Muscle of arm (tissue), 14 donors: ENCODE results near the gene CLMN. TPM values are rescaled to one million over a fixed set of nuclear protein-coding genes. Genes with fewer than 3 reads are reported as not detected.

Experiments used
- DNase-seq: peaks from one replicate; pipeline ENCODE4 v3.0.0-alpha.2; 2013
- long read RNA-seq, 11 donors: transcript quantifications; one replicate each; lab custom pipeline, GENCODE V29; 2026
- polyA plus RNA-seq, 12 donors: library from polyadenylated mRNA; unstranded; fragments of 120-200 nt; gene quantifications; one replicate each; pipeline ENCODE4 v1.2.1, GENCODE V29; 2013; ENCODE audit not compliant: insufficient read length in 12 of 12

CLMN gene
- polyA plus RNA-seq: 10 to 100 TPM in 1 of 12 donors, 1 to 10 TPM in 10, not detected in 1; 2.5 to 21.6 (median 3.5) TPM
- long read RNA-seq, donor 1, partial matches to known transcripts: 6 of 7 reads
- long read RNA-seq, donor 1, other reads (novel, unspliced or antisense): 0 of 7 reads
- long read RNA-seq, donor 2: 0 reads
- long read RNA-seq, donor 3: 0 reads
- long read RNA-seq, donor 4: 0 reads
- long read RNA-seq, donor 5: 0 reads
- long read RNA-seq, donor 6: 0 reads
- long read RNA-seq, donor 7: 0 reads
- long read RNA-seq, donor 8: 0 reads
- long read RNA-seq, donor 9: 0 reads
- long read RNA-seq, donor 10: 0 reads
- long read RNA-seq, donor 11: 0 reads

DNA sequence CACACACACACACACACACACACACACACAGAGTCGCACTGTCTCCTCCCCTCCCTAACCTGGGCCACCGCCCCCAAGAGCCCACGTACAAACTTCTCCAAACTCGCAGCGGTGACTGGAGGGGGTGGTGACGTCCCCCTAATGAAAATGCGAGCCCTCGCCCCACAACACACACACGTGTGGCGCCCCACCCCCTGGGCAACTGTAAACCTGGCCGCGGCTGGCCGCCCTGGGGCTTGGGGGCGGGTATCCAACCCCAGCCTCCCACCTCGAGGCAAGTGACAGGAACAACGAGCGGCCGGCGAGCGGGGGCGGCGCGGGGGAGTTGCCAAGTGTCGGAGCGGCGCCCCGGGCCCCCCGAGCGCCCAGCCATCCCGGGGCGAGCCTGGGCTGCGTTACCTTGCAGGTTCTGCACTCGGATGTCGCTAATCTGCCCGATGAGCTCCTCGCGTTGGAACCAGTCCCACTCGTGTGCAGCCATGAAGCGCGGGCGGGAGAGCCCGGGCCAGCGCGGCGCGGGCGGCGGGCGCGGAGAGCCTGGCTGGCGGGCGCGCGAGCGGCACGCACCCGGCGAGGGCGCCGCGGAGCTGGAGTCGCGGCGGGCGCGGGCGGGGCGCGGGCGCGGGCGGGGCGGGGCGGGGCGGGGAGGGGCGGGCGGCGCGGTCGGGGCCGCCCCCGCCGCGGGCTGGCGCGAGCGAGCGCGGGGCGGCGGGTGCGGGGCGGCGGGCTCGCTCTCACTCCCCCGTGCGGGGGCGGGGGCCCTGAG is at the start of gene CLMN:
Gene CLMN, minus strand, starts transcription at position 597 of the 766 bp plus-strand sequence. Its CDS starts 116 bp downstream, at position 481.
- DNase-seq: no peak

- DNase-seq: no peak
Observed at GRCh38 chr14:95365401-95365800, 45.7 kb upstream of the CLMN start.

DNA sequence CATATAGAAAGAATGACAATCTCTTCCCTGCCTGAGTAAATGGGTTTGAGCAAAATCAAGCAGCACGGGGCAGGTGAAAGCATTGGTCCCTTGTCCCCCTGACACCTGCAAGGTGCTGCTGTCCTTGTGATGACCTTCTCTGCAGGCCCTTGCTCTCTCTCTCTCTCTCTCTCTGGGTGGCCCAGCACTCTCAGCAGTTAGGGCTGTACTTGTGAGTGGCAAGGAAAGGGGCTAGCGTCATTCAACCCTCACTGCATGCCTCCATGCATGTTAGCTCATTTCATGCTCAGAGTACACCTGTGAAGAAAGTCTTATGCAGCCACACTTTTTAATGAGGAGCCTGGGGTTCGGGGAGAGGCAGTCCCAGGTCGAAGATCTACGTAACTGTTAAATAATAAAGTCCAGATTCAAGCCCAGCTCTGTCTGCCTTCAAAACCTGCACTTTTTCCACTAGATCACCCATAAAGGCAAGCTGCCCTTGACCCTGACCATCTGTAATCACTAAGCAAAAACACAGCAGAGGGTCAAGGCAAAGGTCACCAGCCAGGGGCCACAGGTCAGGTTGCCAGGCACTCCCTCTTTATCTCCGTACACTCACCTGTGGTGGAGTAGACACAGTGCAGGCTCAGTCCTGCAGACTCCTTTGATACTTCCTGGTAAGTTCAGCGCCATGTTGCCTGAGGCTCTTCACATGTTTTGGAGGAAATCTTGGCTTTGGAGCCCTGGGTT is 44.9 kb upstream of the CLMN start:
- DNase-seq: no peak

- DNase-seq: no peak
Observed at GRCh38 chr14:95363468-95363954, 43.8 kb upstream of the CLMN start.

- no peak for DNase-seq
Observed at GRCh38 chr14:95362138-95362494, 42.4 kb upstream of the CLMN start.

DNA sequence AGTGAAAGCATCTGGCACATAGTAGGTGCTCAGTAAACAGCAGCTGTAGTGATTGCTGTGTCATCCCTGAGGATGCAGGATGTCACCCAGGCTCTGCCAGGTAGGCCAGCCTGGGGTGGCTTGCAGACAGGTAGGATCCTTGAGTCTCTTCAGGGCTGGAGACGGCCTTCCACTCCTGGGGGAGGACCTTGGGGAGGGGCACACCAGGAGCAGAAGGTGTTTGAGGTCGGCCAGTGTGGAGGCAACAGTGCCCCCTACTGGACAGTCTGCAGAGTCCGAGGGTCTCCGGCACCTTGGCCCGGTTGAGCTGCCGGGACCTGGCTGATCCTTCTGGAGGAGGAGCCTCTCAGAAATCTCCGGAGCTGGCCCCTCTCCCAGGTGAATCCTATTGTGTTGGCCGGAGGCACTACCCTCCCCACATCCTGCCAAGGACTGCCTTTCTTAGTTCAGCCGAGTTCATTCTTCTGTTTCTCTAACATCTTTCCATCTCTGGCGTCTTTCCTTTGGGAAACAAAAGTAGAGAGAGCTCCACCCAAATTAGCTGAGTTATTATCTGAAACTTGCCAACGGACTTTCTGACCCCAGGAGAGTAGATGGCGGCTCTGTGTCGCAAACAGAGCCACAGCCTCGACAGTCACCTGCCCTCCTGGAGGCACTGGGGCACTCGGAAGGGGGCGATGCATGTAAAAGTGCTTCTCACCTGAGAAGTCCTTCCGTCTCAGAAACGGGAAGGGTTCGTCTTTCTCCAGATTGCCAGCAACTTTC is 41.8 kb upstream of the CLMN start:
- DNase-seq: no peak

DNA sequence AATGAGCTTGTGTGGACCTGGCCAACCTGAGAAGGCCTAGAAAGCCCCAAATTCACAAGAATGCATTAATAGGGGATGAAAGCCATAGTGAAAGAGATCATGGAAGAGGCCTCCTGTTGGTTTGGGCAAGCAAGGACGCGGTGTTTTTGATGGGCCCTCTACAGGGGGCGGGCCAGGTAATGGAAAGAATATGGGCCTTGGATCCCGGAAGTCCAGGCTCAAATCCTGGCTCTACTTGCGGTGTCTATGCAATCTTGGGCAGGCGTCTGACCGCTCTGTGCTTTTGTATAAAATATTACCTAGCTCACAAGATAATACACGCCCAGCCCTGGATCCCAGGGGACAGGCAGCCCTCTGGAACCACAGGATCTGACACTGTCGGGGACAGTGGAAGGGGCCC is 41.1 kb upstream of the CLMN start:
- DNase-seq: no peak

GRCh38 chr14:95359994-95360826 is 40.5 kb upstream of the CLMN start:
- DNase-seq: no peak

DNA sequence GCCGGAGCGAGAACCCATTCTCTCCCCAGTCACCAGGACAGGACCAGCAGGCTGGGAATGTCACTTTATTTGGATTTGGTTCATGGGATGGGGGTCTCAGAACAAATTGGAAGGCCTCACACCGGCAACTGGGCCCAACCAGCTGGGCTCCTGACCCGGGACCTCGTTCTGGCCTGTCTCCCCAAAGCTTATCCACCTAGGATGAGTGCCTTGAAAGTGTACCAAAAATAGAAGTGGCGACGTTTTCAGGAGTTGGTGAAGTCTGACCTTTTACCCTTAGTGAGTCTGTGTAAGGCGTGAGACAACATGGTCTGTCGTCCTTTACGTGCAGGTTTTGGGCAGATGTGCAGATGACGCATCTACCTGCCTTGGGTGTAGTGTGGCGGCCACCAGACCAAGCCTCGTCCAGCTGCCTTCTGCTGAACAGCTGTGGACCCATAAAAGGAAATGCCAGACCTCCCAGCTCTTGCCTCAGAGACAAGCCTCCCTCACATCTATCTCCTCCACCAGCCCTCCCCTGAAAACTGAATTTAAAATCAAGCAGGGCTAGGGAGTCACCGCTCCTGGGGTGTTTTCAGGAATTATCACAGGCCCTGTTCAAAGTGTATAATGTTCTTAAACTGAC is 36.6 kb upstream of the CLMN start:
- no peak for DNase-seq

- no peak for DNase-seq
Observed at GRCh38 chr14:95355422-95355821, 35.7 kb upstream of the CLMN start.

GRCh38 chr14:95354834-95355233 is 35.1 kb upstream of the CLMN start:
- no peak for DNase-seq

DNA sequence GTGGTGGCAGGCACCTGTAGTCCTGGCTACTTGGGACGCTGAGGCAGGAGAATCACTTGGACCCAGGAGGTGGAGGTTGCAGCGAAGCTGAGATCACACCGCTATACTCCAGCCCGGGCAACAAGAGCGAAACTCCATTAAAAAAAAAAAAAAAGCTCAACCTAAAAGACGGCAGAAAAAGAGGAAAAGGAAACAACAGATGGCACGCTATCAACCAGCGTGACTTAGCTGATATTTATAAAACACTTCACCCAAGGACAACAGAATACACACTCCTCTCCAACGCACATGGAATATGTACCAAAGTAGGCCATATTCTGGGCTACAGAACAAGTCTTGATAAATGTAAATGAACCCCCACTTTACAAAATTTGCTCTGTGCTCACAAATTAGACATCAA is 34.0 kb upstream of the CLMN start:
- DNase-seq: no peak

GRCh38 chr14:95353007-95353406 is 33.3 kb upstream of the CLMN start:
- DNase-seq: no peak

DNA sequence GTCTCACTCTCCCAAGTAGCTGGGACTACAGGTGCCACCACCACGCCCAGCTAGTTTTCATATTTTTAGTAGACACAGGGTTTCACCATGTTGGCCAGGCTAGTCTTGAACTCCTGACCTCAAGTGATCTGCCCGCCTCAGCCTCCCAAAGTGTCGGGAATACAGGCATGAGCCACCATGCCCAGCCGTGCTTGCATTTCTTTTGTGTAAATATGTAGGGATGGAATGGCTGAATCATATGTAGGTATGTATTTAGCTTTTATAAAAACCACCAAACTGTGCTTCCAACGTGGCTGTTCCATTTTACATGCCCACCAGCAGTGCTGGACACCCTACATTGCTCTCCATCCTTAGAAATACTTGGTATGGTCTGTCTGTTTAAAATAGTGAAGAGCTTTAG is 32.8 kb upstream of the CLMN start:
- no peak for DNase-seq

DNA sequence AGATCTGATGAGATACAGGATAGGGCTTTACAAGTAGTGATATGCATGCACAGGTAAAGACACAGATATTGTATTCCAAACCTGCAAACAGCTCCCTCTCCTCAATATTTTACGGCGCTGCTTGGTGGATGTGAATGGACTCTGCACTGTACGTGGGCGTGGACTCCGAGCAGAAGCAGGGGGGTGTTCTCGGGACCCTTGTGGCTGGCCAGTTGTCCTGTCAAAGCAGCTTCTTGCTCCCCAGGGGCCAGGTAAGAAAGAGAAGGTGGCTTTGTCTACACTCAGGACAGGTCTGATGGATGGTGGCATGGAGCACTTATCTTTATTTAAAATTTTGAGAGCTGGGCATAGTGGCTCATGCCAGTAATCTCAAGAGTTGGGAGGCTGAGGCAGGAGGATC is 29.5 kb upstream of the CLMN start:
- no peak for DNase-seq

GRCh38 chr14:95348395-95349080 is 28.8 kb upstream of the CLMN start:
- DNase-seq: no peak

DNA sequence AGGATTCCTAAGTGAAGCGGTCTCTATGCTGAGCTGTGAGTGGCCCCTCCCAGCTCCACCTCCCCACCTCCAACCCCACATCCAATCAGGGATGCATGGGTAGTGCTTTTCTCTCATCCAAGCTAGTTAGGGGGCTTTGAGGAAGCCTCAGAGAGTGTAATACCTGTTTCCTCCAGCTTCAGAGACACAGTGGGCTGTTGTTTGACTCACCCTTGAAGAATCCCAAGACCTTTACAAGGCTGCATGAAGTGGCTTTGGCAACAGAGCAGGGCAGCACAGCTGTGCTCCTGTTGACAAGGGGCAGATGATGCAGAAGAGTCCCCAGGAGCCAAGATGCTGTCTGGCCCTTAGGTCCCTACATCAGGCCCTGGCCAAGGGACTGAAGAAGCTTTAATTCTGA is 27.1 kb upstream of the CLMN start:
- no peak for DNase-seq

DNA sequence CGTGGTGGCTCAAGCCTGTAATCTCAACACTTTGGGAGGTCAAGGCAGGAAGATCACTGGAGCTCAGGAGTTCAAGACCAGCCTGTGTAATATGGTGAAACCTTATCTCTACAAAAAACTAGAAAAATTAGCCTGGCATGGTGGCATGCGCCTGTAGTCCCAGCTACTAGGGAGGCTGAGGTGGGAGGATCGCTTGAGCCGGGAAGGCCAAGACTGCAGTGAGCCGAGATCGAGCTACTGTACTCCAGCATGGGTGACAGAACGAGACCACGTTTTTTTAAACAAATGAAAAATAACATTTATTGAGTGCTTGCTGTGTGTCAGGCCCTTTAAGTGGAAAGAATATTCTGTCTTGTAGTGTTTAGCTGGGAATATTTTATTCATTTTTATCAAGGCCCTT is 26.6 kb upstream of the CLMN start:
- no peak for DNase-seq

GRCh38 chr14:95345032-95345431 is 25.3 kb upstream of the CLMN start:
- DNase-seq: no peak

DNA sequence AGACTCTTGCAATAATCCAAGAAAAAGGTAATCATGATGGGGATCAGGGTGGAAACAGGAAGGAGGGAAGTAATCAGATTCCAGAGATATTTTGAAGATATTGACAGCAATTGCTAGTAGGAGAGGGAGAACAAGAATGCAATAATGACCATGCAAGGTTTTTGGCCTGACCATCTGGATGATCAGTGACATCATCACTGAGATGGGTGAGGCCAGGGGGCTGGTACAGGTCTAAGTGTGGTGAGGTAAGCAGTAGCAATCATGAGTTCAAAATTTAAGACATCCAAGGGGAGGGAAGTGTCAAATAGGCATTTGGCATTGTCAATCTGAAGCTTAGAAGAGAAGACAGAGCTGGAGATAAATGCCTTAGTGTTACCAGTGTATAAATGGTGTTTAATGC is 24.8 kb upstream of the CLMN start:
- DNase-seq: no peak
